Astrocyte (in vitro differentiated cells and primary cell): Measurements from ENCODE around the gene MTA1. TPM values are rescaled to one million over a fixed set of nuclear protein-coding genes. Genes with fewer than 3 reads are reported as not detected.

Experiments used
- DNase-seq: peaks from one replicate; pipeline ENCODE4 v3.0.0-alpha.2; 2010; ENCODE audit warnings: low read depth
- FAIRE-seq: peaks from 2 replicates; lab custom pipeline; 2011; peaks lifted over from hg19 to GRCh38; lab: Jason Lieb, UNC
- H2AFZ ChIP-seq: 2 replicates; pipeline ENCODE4 v1.6.0; 2012; ENCODE audit warnings: low read depth, low read length, inconsistent platforms
- H3K27ac ChIP-seq: 2 replicates; pipeline ENCODE4 v1.5.1; 2011; ENCODE audit warnings: low read depth, low read length, inconsistent platforms
- H3K27me3 ChIP-seq: 2 replicates; pipeline ENCODE4 v1.6.0; 2011; ENCODE audit warnings: low read length, inconsistent platforms; ENCODE audit not compliant: insufficient read depth
- H3K36me3 ChIP-seq: 2 replicates; pipeline ENCODE4 v1.5.1; 2011; ENCODE audit warnings: low read length, inconsistent platforms; ENCODE audit not compliant: insufficient read depth
- H3K4me1 ChIP-seq: 2 replicates; pipeline ENCODE4 v1.5.1; 2011; ENCODE audit warnings: low read length, inconsistent platforms; ENCODE audit not compliant: insufficient read depth
- H3K4me2 ChIP-seq: 2 replicates; pipeline ENCODE4 v1.6.0; 2012; ENCODE audit warnings: low read length, inconsistent platforms
- H3K4me3 ChIP-seq: 2 replicates; pipeline ENCODE4 v1.5.1; 2011; ENCODE audit warnings: low read depth, mild to moderate bottlenecking, low read length, inconsistent platforms; ENCODE audit not compliant: insufficient read depth
- H3K79me2 ChIP-seq: 2 replicates; pipeline ENCODE4 v1.6.0; 2012; ENCODE audit warnings: mild to moderate bottlenecking, low read length, inconsistent platforms; ENCODE audit not compliant: insufficient read depth
- H3K9ac ChIP-seq: 2 replicates; pipeline ENCODE4 v1.6.0; 2012; ENCODE audit warnings: mild to moderate bottlenecking, low read length, inconsistent platforms
- H3K9me3 ChIP-seq: 2 replicates; pipeline ENCODE4 v1.5.1; 2012; ENCODE audit warnings: low read depth, mild to moderate bottlenecking, low read length, inconsistent platforms; ENCODE audit not compliant: insufficient read depth
- H4K20me1 ChIP-seq: 2 replicates; pipeline ENCODE4 v1.6.0; 2012; ENCODE audit warnings: low read length, inconsistent platforms; ENCODE audit not compliant: insufficient read depth
- H3K27ac Mint-ChIP-seq: one replicate; pipeline ENCODE4 v1.8.0; 2021; ENCODE audit warnings: mild to moderate bottlenecking, mixed read lengths; ENCODE audit not compliant: unreplicated experiment
- H3K27me3 Mint-ChIP-seq: one replicate; pipeline ENCODE4 v1.8.0; 2021; ENCODE audit warnings: low read depth, mixed read lengths; ENCODE audit not compliant: unreplicated experiment
- H3K36me3 Mint-ChIP-seq: one replicate; pipeline ENCODE4 v1.8.0; 2021; ENCODE audit warnings: low read depth, mixed read lengths; ENCODE audit not compliant: unreplicated experiment
- H3K4me1 Mint-ChIP-seq: one replicate; pipeline ENCODE4 v1.8.0; 2021; ENCODE audit warnings: low read depth, mixed read lengths; ENCODE audit not compliant: unreplicated experiment
- H3K4me3 Mint-ChIP-seq: one replicate; pipeline ENCODE4 v1.8.0; 2021; ENCODE audit warnings: mild to moderate bottlenecking, moderate library complexity, mixed read lengths; ENCODE audit not compliant: unreplicated experiment
- H3K9me3 Mint-ChIP-seq: one replicate; pipeline ENCODE4 v1.8.0; 2021; ENCODE audit warnings: mild to moderate bottlenecking, mixed read lengths; ENCODE audit not compliant: unreplicated experiment
- EZH2 ChIP-seq: IDR thresholded peaks from 2 replicates; pipeline ENCODE4 v1.6.1; 2012; ENCODE audit warnings: mild to moderate bottlenecking, low read length, inconsistent platforms; ENCODE audit not compliant: insufficient read depth
- total RNA-seq: library from RNA; stranded (reverse); gene quantifications from 2 replicates; pipeline ENCODE4 v1.2.1, GENCODE V29; 2021
- TF ChIP-seq, protein P1 (sequence below): IDR thresholded peaks from 2 replicates; pipeline ENCODE4 v1.5.1; 2011; ENCODE audit warnings: low read depth, mild to moderate bottlenecking, inconsistent platforms, low read length, moderate library complexity; ENCODE audit not compliant: insufficient read depth

The MTA1 gene
- total RNA-seq, 1 donor from 2014 or later = 111 TPM

- Histone ChIP-seq H3K4me3 (no peak overlapping the region), H3K36me3 (no peaks in the 10 kb centered on the region), H2AFZ (no peak overlapping the region), H3K9me3 (no peaks in the 10 kb centered on the region), H3K27ac (no peak overlapping the region), H4K20me1 (no peaks in the 10 kb centered on the region), H3K4me2 (no peak overlapping the region), H3K27me3 (no peaks in the 10 kb centered on the region), H3K9ac (no peak overlapping the region), H3K4me1 (no peaks in the 10 kb centered on the region), H3K79me2 (no peaks in the 10 kb centered on the region)
- Mint-ChIP-seq H3K36me3 (no peaks in the 10 kb centered on the region), H3K27me3 (peaks cover 9% of the 10 kb centered on the region), H3K4me3 (no peak overlapping the region), H3K27ac (no peak overlapping the region), H3K9me3 (no peaks in the 10 kb centered on the region), H3K4me1 (no peaks in the 10 kb centered on the region)
- no peak for FAIRE-seq
- no peak for DNase-seq
- TF ChIP-seq EZH2 = no peak
- TF ChIP-seq, protein P1, sequence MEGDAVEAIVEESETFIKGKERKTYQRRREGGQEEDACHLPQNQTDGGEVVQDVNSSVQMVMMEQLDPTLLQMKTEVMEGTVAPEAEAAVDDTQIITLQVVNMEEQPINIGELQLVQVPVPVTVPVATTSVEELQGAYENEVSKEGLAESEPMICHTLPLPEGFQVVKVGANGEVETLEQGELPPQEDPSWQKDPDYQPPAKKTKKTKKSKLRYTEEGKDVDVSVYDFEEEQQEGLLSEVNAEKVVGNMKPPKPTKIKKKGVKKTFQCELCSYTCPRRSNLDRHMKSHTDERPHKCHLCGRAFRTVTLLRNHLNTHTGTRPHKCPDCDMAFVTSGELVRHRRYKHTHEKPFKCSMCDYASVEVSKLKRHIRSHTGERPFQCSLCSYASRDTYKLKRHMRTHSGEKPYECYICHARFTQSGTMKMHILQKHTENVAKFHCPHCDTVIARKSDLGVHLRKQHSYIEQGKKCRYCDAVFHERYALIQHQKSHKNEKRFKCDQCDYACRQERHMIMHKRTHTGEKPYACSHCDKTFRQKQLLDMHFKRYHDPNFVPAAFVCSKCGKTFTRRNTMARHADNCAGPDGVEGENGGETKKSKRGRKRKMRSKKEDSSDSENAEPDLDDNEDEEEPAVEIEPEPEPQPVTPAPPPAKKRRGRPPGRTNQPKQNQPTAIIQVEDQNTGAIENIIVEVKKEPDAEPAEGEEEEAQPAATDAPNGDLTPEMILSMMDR = no peak
Measured at GRCh38 chr14:105499256-105500035, 79.8 kb downstream of the MTA1 start.

DNA sequence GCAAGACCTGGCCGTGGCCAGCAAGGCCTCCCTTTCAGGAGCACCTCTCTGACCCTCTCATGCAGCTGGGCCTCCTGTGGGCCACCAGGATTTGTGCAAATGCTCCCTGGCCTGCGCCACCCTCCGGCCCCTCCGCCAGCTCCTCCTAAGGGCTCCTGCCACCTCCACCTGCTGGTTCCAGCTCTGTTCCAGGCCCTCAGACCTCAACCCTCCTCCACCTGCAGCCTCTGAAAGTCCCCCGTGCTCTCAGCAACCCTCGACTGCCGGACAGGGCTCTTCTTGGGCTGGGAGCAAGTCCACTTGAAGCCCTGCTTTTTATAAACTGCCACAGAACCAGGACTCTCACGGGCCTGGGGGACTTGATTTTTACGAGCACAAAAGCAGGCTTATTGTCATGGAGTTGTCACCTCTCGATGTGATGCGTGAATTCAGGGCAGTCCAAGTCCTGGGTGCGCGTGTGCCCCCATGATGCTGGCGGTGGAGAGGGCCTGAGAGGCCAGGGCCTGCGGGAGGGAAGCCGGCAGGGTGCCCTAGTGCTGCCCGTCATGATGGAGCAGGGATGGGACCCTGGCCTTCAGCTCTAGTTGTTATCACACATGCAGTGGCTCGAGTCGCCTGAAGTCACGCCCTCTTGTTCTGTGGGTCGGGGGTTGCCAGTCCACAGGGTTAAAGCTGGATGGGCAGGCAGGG lies 80.6 kb downstream of the MTA1 start:
- DNase-seq = no peak
- Mint-ChIP-seq H3K27me3 (peaks cover 10% of the 10 kb centered on the region), H3K4me1 (no peaks in the 10 kb centered on the region), H3K36me3 (no peaks in the 10 kb centered on the region), H3K27ac (no peak overlapping the region), H3K9me3 (no peaks in the 10 kb centered on the region), H3K4me3 (no peak overlapping the region)
- H3K36me3 ChIP-seq = no peaks in the 10 kb centered on the region
- no peaks in the 10 kb centered on the region for H4K20me1 ChIP-seq
- TF ChIP-seq, protein P1 = no peak
- TF ChIP-seq EZH2 = no peak
- H3K4me2 ChIP-seq = no peak overlapping the region
- no peak for FAIRE-seq
- no peak overlapping the region for H2AFZ ChIP-seq
- no peaks in the 10 kb centered on the region for H3K27me3 ChIP-seq
- no peak overlapping the region for H3K27ac ChIP-seq
- H3K4me1 ChIP-seq = no peaks in the 10 kb centered on the region
- H3K9ac ChIP-seq = no peak overlapping the region
- H3K4me3 ChIP-seq = no peak overlapping the region
- H3K79me2 ChIP-seq = no peaks in the 10 kb centered on the region
- H3K9me3 ChIP-seq = no peaks in the 10 kb centered on the region

DNA sequence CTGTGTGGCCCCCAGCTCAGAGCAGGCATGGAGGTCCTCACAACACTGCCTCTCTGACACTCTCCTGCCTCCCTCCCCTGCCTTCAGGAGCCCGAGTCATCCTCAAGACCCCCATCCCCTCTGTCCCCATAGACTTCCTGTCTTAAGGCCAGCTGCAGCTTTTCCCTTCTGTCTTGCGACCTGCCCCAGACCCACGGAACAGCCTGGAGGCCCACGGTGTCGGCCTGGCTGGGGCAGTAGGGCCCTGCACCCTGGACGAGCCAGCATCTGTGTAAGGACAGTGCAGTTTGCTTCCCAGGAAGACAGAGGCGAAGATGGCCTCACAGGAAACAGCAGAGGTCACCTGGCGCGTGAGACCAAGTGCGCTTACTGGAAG lies 81.1 kb downstream of the MTA1 start:
- no peak overlapping the region for H3K27ac ChIP-seq
- FAIRE-seq = no peak
- no peaks in the 10 kb centered on the region for H3K27me3 ChIP-seq
- DNase-seq = no peak
- H3K4me3 ChIP-seq = no peak overlapping the region
- H3K4me1 ChIP-seq = no peaks in the 10 kb centered on the region
- Mint-ChIP-seq H3K9me3 (no peaks in the 10 kb centered on the region), H3K27me3 (peaks cover 10% of the 10 kb centered on the region), H3K4me3 (no peak overlapping the region), H3K27ac (no peak overlapping the region), H3K4me1 (no peaks in the 10 kb centered on the region), H3K36me3 (no peaks in the 10 kb centered on the region)
- H3K36me3 ChIP-seq = no peaks in the 10 kb centered on the region
- H3K79me2 ChIP-seq = no peaks in the 10 kb centered on the region
- TF ChIP-seq, protein P1 = no peak
- no peak for TF ChIP-seq EZH2
- H3K9ac ChIP-seq = no peak overlapping the region
- no peak overlapping the region for H3K4me2 ChIP-seq
- no peaks in the 10 kb centered on the region for H4K20me1 ChIP-seq
- no peak overlapping the region for H2AFZ ChIP-seq
- no peaks in the 10 kb centered on the region for H3K9me3 ChIP-seq
